HG03342 (cell line): Measurements from ENCODE around the gene TAPT1.
"Not testable (repeated sequence)": the region's sequence is repeated elsewhere in the genome, so short reads cannot be mapped to it uniquely, and the experiment has no call there.

Experiments used
- ATAC-seq: cut with Tn5 transposase; IDR thresholded peaks from one replicate; pipeline ENCODE4 v1.9.1; 2021; ENCODE audit warnings: mild to moderate bottlenecking, moderate library complexity; ENCODE audit not compliant: unreplicated experiment

The TAPT1 gene

DNA sequence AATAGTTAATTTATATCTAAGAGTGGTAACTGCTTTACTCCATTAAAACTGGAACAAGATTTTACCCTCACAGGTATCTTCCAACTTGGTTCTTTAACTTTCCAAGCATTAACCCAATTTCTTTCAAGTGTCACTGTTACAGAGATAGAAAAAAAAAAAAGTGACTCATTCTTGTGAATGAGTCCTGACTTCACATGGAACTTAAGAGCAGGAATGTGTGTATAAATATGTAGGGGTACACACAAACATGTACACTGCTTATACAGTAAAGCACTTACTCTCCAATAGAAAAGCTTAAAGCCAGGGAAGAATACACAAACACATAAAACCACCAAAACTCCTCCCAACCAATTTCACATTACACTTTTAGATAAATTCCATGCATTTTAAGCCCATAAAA, 38.8 kb downstream of the TAPT1 start:
- ATAC-seq: no peak

GRCh38 chr4:16186986-16187385, 39.3 kb downstream of the TAPT1 start:
- no peak for ATAC-seq

DNA sequence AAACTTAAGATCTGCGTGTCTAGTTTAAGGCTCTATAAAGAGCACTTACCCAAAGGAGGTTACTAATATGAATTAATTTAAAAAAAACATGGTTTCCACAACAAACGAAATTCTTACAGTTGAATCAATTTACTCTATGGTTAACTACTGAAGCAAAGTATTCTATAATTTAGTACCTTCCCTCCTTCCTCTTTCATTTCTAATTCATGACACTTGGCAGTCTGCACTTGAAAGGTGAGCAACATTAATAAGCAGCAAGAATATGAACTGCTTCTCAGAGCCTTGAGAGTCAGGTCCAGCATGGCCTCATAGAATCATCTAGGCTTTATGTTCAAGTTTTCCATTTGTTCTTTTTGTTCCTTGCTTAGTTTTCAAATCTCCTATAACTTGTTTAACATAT, 42.7 kb downstream of the TAPT1 start:
- ATAC-seq: no peak

DNA sequence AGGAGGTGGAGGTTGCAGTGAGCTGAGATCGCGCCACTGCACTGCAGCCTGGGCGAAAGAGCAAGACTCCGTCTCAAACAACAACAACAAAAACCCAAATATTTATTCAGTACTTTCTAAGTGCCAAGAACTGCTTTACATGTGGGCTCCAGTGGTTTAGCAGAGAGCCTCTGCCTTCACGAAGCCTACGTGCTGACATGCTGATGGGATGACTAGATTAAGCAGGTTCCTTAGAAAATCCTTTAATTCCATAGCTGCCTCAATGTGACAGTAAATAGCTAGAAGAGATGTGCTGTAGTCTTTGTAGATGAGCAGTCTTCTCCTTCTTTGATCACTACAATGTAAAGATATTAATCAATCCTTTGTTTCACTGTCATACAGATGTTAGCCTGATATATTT, 49.6 kb downstream of the TAPT1 start:
- no peak for ATAC-seq

- no peak for ATAC-seq
These were observed 54.4 kb downstream of the TAPT1 start for GRCh38 chr4:16171831-16172230.

GRCh38 chr4:16169490-16169889, 56.8 kb downstream of the TAPT1 start:
- ATAC-seq: no peak

GRCh38 chr4:16168710-16169388, 57.4 kb downstream of the TAPT1 start:
- no peak for ATAC-seq

DNA sequence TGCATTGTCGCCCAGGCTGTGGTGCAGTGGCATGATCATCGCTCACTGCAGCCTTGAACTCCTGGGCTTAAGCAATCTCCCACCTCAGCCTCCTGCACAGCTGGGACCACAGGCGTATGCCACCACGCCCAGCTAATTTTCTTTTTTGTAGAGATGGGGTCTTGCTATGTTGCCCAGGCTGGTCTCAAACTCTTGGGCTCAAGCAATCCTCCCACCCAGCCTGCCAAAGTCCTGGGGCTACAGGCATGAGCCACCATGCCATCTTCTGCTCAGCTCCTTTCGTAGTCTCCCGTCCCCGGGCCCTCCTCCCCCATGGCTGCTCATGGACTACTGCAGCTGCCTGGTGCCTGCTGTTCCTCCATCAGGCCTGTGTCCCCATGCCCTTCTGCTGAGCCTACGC, 58.1 kb downstream of the TAPT1 start:
- ATAC-seq: no peak

GRCh38 chr4:16165931-16166330, 60.3 kb downstream of the TAPT1 start:
- ATAC-seq: no peak

- ATAC-seq: no peak
These were observed 63.4 kb downstream of the TAPT1 start for GRCh38 chr4:16162891-16163290.

DNA sequence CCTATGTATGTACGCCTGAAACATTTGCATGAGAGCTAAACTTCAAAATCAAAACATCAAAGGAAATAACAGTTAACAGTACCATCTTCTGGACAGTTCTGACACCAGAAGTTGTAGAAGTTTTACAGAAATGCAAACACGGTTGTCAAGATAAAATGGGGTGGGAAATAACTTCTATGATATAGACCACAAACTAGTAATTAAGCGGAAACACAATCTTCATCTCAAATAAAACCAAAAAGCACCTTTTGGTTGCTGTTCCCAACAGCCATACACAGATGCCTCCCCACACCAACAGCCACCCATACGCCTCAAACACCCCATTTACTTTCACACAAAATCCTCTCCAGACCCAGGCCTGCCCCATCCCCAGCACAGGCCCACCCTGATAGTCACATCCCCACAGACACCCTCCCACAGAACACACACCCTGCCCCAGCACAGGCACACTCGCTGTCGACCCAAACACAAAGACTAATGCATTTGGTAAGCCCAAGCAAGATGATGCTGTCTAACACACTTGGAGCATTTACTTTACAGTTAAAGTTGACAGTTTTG, 64.3 kb downstream of the TAPT1 start:
- ATAC-seq: no peak

DNA sequence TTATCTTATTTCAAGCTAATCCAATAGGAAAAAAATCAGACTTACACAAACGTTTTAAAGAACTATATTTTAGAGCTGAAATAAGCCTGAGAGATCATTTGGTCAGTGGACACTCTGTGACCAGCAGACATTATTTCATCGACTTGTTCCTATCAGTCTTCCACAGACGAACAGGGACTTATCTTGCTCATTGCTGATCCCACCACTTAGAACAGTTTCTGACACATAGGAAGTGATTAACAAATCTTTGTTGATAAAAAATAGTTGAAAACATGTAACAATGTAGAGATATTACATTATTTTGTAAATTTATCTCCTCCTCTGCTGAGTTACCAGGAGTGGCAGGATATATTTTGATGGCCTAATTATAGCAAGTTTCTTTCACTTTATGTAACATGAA, 65.8 kb downstream of the TAPT1 start:
- no peak for ATAC-seq

DNA sequence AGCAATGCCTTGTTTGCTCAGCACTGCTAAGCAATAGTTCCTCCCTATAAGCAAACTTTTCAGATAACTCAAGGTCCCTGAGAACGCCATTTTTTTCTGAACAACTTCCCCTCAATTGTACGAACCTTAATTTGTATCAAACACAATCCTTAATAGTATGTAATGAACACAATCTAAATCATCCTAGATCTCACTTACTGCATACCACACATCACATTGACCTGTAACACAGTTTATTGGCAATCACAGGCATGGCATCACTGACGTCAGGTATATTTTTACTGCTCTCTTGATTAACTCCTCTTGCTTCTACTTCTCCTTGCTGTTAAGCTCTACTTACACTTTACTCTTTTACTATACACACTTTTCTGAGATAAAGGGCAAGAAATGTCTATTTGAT, 67.0 kb downstream of the TAPT1 start:
- no peak for ATAC-seq

DNA sequence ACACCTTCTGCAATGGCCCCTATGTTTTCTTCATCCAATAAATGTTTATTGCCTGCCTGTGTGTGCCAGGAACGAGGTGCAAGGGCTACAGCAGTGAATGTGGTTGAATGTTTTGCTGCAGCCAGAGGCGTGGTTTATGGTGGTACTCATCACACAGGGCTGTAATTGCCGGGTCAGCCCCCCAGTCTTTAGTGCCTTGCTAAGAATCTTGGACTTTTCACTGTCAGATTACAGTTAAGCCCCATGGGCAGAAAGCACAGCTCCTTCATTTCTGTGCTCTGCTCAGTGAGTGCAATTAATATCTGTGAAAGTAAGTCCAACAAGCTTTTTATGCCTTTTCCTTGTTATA, 67.8 kb downstream of the TAPT1 start:
- no peak for ATAC-seq

DNA sequence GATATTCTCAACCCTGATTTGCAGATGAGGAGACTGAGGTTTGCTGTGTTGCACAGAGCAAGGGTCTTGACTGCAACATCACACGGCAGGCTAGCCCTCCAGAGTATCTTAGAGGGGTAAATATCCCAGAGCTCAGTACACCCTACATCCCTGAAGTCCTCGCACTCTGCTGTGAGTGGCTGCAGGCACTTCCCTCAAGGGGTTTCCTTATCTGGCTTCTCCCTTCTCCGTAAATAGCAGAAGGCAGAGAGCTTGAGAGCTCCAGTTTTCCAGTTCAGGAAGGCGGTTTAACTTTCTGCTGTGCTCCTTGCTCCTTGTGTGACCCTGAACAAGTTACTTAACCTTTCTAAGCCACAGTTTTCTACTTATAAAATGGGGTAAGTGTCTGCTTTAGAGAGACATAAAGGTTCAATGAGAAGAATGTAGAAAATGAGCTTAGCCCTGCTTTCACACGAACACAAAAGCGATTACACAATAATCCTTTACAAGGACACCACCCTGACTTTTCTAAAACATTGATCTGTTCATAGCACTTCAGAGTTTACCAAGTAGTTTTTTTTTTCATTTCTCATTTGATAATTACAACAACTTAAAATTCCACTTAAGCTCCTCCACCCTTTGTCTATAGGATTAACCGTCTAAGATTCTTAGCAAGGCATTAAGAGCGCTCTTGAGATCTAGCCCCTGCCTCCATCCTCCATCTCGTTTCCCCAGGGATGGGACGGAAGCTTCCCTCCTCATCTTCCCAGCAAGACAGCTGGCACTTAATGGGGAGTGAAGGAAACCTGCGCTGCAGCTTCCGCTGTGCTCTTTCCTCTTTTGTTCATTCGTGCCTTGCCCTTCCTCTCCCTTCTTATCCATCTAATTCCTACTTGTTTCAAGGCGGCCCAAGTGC, 68.4 kb downstream of the TAPT1 start:
- ATAC-seq: no peak

DNA sequence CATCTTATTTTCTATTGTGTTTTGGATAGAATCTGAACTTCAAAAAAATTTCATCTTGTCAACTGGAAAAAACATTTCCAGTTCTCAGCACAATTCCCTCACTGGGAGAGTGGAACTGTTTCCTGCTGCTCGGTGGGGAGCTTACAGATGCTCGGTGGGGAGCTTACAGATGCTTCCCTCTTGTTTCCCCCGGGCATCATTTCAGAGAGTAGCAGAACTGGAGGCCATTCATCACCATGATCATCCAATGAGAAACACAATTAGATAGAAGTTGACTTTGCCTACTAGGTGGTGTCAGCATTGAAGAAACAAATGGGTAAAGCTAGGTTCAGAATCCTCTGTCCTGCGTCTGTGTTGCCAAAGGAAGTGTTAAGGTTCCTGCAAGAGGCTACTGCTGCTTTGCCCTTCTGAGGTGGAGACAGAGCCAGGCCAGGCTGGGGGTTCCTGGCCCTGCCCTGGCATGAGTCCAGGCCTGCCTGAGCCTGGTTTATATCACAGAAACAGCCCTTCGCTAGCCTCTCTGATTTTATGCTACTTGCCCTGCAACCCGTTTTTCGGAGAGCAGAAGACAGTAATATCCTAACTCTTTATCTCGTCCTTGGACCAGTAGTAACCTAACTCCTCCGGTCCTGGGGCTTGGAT, 70.6 kb downstream of the TAPT1 start:
- ATAC-seq: no peak

GRCh38 chr4:16154451-16154850, 71.8 kb downstream of the TAPT1 start:
- ATAC-seq: no peak

DNA sequence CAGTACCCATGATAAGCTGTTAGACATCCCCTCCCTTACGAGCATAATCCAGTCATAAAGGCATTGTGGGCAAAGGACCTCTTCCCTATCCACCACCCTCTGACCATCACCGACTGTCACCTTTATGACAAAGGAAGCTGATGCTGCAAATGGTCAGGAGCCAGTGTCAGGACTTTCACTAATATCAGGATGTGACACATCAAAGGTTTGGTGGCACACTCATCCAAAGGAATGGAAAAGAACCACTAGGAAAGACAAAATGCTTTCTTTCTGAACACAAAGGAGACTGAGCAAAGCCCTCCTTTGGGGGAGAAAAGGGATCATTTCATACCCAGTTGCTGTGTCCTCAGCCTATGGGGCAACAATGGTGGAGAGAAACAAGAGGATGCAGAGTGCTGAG, 75.6 kb downstream of the TAPT1 start:
- no peak for ATAC-seq

- ATAC-seq: not testable (repeated sequence)
These were observed 81.4 kb downstream of the TAPT1 start for GRCh38 chr4:16144913-16145312.

GRCh38 chr4:16142598-16143310, 83.5 kb downstream of the TAPT1 start:
- ATAC-seq: no peak

- no peak for ATAC-seq
These were observed 85.4 kb downstream of the TAPT1 start for GRCh38 chr4:16140879-16141249.
